Neuron (in vitro differentiated cells): ENCODE results near the gene EXPH5.
A peak's percentile ranks its signal among the peaks of the same experiment; 100 is the strongest.
"Not testable (repeated sequence)": the region's sequence is repeated elsewhere in the genome, so short reads cannot be mapped to it uniquely, and the experiment has no call there.

ENCODE experiments used
- H2AFZ ChIP-seq: one replicate; pipeline ENCODE4 v1.6.1; 2013; ENCODE audit warnings: low read depth, mild to moderate bottlenecking, inconsistent platforms, low read length, moderate library complexity
- H3K27me3 ChIP-seq: one replicate; pipeline ENCODE4 v1.6.1; 2013; ENCODE audit warnings: low read length; ENCODE audit not compliant: insufficient read depth
- H3K36me3 ChIP-seq: one replicate; pipeline ENCODE4 v1.6.1; 2013; ENCODE audit warnings: low read length; ENCODE audit not compliant: insufficient read depth
- H3K4me1 ChIP-seq: one replicate; pipeline ENCODE4 v1.6.1; 2013; ENCODE audit warnings: low read length; ENCODE audit not compliant: insufficient read depth
- H3K4me3 ChIP-seq: 2 replicates; pipeline ENCODE4 v1.5.1; 2013; ENCODE audit warnings: mild to moderate bottlenecking, low read length, moderate library complexity
- H3K9me3 ChIP-seq: one replicate; pipeline ENCODE4 v1.6.1; 2013; ENCODE audit warnings: low read length

The EXPH5 gene

GRCh38 chr11:108618529-108618928, 25.0 kb upstream of the EXPH5 start:
- no peak overlapping the region for H2AFZ ChIP-seq
- H3K4me1 ChIP-seq = no peaks in the 10 kb centered on the region
- H3K9me3 ChIP-seq = no peaks in the 10 kb centered on the region
- H3K27me3 ChIP-seq = no peaks in the 10 kb centered on the region
- H3K36me3 ChIP-seq = no peaks in the 10 kb centered on the region
- no peak overlapping the region for H3K4me3 ChIP-seq

DNA sequence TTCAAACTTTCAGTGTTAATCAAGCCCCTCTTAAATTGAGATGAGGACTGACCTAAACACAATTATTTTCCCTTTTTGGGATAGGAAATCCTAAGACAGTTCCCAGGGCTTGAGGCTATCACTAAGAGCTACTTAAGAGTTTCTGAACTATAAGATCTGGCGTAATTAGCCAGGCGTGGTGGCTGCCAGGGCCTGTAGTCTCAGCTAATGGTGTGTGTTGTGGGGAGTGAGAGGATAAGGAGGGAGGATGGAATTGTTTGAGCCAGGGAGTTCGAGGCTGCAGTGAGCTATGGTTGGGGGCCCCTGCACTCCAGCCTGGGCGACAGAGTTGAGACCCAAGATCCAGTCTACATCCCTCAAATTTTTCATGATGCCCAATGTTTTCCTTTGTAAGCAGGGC, 23.5 kb upstream of the EXPH5 start:
- Histone ChIP-seq H3K9me3 (no peaks in the 10 kb centered on the region), H2AFZ (no peak overlapping the region), H3K4me1 (no peaks in the 10 kb centered on the region), H3K27me3 (no peaks in the 10 kb centered on the region), H3K4me3 (no peak overlapping the region), H3K36me3 (no peaks in the 10 kb centered on the region)

DNA sequence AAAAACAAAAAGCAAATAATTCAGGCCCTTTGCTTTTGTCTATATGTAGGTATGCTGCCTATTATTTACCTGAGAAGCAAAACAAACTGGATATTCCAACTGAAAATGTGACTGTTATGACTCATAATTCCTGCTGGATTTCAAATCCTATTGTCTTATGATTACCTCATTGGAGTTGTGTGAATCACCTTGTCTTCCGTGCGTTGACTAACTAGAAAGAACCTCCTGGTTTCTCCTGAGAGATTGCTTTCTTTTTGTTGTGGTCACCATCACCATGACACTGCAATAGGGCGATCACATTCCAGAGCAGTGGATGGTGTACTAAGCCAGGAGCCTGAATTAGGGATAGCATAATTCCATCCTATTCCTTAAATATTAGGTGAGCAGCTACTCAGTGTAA, 23.0 kb upstream of the EXPH5 start:
- Histone ChIP-seq H2AFZ (no peak overlapping the region), H3K4me1 (no peaks in the 10 kb centered on the region), H3K9me3 (no peaks in the 10 kb centered on the region), H3K4me3 (no peak overlapping the region), H3K27me3 (no peaks in the 10 kb centered on the region), H3K36me3 (no peaks in the 10 kb centered on the region)

- H3K4me3 ChIP-seq = no peak overlapping the region
- no peaks in the 10 kb centered on the region for H3K9me3 ChIP-seq
- H3K27me3 ChIP-seq = no peaks in the 10 kb centered on the region
- no peaks in the 10 kb centered on the region for H3K4me1 ChIP-seq
- no peaks in the 10 kb centered on the region for H3K36me3 ChIP-seq
- no peak overlapping the region for H2AFZ ChIP-seq
Measured at GRCh38 chr11:108614086-108614485, 20.5 kb upstream of the EXPH5 start.

DNA sequence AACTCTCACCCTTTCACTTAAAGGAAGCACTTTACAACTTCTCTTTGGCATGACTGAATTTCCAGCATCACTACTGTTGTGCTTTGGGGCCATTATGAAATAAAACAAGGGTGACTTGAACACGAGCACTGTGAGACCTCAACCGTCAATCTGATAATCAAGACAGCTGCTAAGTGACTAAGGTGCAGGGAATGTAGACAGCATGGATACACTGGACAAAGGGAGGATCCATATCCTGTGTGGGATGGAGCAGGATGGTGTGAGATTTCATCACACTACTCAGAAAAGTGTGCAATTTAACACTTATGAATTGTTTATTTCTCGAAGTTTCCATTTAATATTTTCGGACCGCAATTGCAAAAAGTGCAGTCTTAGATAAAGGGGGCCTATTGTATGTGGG, 16.1 kb upstream of the EXPH5 start:
- H2AFZ ChIP-seq = no peak overlapping the region
- no peaks in the 10 kb centered on the region for H3K27me3 ChIP-seq
- H3K36me3 ChIP-seq = no peaks in the 10 kb centered on the region
- no peak overlapping the region for H3K4me3 ChIP-seq
- no peaks in the 10 kb centered on the region for H3K4me1 ChIP-seq
- H3K9me3 ChIP-seq = no peaks in the 10 kb centered on the region

DNA sequence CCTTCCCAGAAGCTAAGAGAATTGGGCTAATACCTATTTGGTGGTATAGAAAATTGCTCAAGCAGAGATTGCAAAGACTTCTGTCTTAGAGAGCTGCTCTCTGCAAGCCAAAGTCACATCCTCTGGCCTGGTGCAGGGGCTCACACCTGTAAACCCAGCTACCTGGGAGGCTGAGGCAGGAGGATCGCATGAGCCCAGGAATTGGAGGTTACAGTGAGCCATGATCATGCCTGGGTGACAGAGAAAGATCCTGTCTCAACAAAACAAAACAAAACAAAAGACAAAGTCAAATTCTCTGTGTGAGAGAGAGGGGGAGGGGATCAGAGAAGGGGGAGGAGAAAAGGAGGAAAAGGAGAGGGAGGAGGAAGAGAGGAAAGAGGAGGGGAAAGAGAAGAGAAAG, 15.0 kb upstream of the EXPH5 start:
- no peaks in the 10 kb centered on the region for H3K4me1 ChIP-seq
- H3K9me3 ChIP-seq = no peaks in the 10 kb centered on the region
- no peaks in the 10 kb centered on the region for H3K36me3 ChIP-seq
- no peaks in the 10 kb centered on the region for H3K27me3 ChIP-seq
- no peak overlapping the region for H2AFZ ChIP-seq
- H3K4me3 ChIP-seq = no peak overlapping the region

DNA sequence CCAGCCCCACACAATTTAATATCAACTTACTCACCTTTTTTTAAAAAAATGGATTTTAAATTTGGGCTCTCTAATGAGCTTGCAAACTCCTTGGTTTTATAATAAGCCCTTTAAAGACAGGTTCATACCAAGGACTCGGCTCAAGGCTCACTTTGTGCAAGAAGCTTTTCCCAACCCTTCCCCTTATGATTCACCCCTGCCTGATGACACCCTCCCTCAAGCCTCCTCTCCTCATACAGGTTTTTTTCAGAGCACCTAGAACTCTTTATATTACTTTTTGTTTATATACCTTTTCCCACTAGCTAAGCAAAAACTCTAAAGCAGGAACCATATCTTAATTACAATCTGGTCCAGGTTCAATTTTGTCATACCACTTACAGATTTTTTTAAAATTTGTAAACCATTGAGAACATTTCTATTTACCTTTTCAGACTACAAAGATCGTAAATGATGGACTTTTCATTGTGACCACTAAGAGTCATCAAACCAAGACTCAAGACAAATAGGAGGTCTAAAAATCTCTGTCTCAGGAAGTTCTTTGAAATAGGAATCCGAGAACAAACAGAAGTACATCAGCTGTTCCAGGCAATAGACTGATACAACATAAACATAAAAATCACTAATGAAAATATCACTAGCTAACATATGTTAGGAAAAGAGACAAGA, 13.1 kb upstream of the EXPH5 start:
- H3K36me3 ChIP-seq = no peaks in the 10 kb centered on the region
- H3K27me3 ChIP-seq = no peaks in the 10 kb centered on the region
- no peaks in the 10 kb centered on the region for H3K9me3 ChIP-seq
- no peak overlapping the region for H2AFZ ChIP-seq
- no peaks in the 10 kb centered on the region for H3K4me1 ChIP-seq
- H3K4me3 ChIP-seq = no peak overlapping the region

GRCh38 chr11:108606070-108606469, 12.5 kb upstream of the EXPH5 start:
- Histone ChIP-seq H3K4me3 (no peak overlapping the region), H3K9me3 (no peaks in the 10 kb centered on the region), H3K4me1 (no peaks in the 10 kb centered on the region), H3K36me3 (no peaks in the 10 kb centered on the region), H2AFZ (no peak overlapping the region), H3K27me3 (no peaks in the 10 kb centered on the region)

GRCh38 chr11:108602818-108603217, 9.2 kb upstream of the EXPH5 start:
- not testable (repeated sequence) for H3K9me3 ChIP-seq, H3K4me1 ChIP-seq, H3K27me3 ChIP-seq, H3K4me3 ChIP-seq, H3K36me3 ChIP-seq, H2AFZ ChIP-seq

- H2AFZ ChIP-seq = no peak overlapping the region
- peaks cover 4% of the 10 kb centered on the region for H3K27me3 ChIP-seq
- H3K4me1 ChIP-seq = no peaks in the 10 kb centered on the region
- H3K9me3 ChIP-seq = no peaks in the 10 kb centered on the region
- H3K36me3 ChIP-seq = no peaks in the 10 kb centered on the region
- no peak overlapping the region for H3K4me3 ChIP-seq
Measured at GRCh38 chr11:108601150-108601549, 7.6 kb upstream of the EXPH5 start.

DNA sequence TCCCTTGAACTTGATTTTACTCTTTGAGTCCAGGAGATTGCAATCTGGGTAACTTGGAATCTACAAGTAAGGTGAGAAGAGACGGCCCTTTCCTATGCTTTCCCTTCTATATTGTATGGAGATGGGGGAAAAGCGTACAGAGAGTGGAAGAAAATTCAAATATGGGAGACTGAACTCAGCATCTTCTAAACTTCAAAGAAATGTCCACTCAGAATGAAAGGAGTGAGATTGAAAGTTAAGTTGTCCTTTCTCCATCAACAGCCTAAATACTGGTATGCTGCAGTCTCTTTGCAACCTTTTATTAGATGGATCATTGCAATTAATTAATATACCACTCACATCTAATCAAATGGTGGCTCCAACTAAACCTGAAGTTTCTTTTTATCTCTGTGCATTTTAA, 6.4 kb upstream of the EXPH5 start:
- Histone ChIP-seq H3K27me3 (peaks cover 4% of the 10 kb centered on the region), H3K36me3 (no peaks in the 10 kb centered on the region), H3K4me1 (no peaks in the 10 kb centered on the region), H3K9me3 (no peaks in the 10 kb centered on the region), H2AFZ (no peak overlapping the region), H3K4me3 (no peak overlapping the region)

- H3K27me3 ChIP-seq = peaks cover 9% of the 10 kb centered on the region
- H3K36me3 ChIP-seq = no peaks in the 10 kb centered on the region
- no peak overlapping the region for H2AFZ ChIP-seq
- H3K4me3 ChIP-seq = no peak overlapping the region
- H3K4me1 ChIP-seq = peaks cover 8% of the 10 kb centered on the region
- no peaks in the 10 kb centered on the region for H3K9me3 ChIP-seq
Measured at GRCh38 chr11:108597736-108598355, 4.3 kb upstream of the EXPH5 start.

- Histone ChIP-seq H3K27me3 (peaks cover 21% of the 10 kb centered on the region), H3K9me3 (no peaks in the 10 kb centered on the region), H3K4me1 (peaks cover 11% of the 10 kb centered on the region), H2AFZ (no peak overlapping the region), H3K4me3 (no peak overlapping the region), H3K36me3 (no peaks in the 10 kb centered on the region)
Measured at GRCh38 chr11:108596701-108597100, 3.1 kb upstream of the EXPH5 start.

DNA sequence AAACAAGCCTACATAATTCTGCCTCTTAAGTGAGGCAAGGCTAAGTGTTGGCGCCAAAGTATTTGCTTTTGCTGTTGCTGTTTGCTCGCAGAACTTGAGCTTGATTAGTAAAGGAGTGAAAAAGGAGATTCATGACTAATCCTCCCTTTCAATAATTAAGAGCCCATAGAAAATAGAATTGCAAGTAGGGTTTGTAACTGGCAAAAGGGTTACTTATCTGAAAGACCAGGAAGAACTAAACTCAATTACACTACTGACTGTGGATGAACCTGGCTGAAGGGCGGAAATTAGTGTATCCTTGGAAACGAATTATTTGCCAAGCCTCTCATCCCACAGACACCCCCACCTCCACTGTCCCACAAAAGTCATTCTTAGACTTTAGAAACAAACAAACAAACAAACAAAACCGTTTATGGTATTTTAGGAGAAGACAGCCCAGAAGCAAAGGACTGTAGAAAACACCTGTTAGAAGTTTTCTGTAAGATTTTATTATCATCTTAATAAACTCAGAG, 411 bp upstream of the EXPH5 start:
- Histone ChIP-seq H3K4me3 (peak overlapping the region; percentile 73), H3K4me1 (peaks cover 11% of the 10 kb centered on the region), H3K9me3 (no peaks in the 10 kb centered on the region), H3K27me3 (peaks cover 37% of the 10 kb centered on the region), H3K36me3 (no peaks in the 10 kb centered on the region), H2AFZ (peak overlapping the region; percentile 93)
